HEK293T (cell line): ENCODE results near the gene STK25.

Experiments used
- BHLHE40 ChIP-seq: fragments of 450-650 bp; IDR thresholded peaks from 2 replicates; pipeline ENCODE4 v1.6.1; 2016; ENCODE audit warnings: mild to moderate bottlenecking, moderate library complexity, borderline replicate concordance
- CTBP1 ChIP-seq: fragments of 450-650 bp; IDR thresholded peaks from 2 replicates; pipeline ENCODE4 v1.6.1; 2016; ENCODE audit warnings: borderline replicate concordance
- ELF4 ChIP-seq: fragments of 450-650 bp; IDR thresholded peaks from 2 replicates; pipeline ENCODE4 v1.6.1; 2017; ENCODE audit warnings: antibody characterized with exemption
- FOXK2 ChIP-seq: fragments of 450-650 bp; IDR thresholded peaks from 2 replicates; pipeline ENCODE4 v1.6.1; 2016; ENCODE audit warnings: mild to moderate bottlenecking
- FOXM1 ChIP-seq: fragments of 450-650 bp; IDR thresholded peaks from 2 replicates; pipeline ENCODE4 v1.6.1; 2017; ENCODE audit warnings: mild to moderate bottlenecking, borderline replicate concordance
- L3MBTL2 ChIP-seq: fragments of 450-650 bp; conservative IDR thresholded peaks from 2 replicates; pipeline ENCODE4 v1.6.1; 2016; ENCODE audit warnings: mild to moderate bottlenecking
- LEF1 ChIP-seq: fragments of 450-650 bp; IDR thresholded peaks from 2 replicates; pipeline ENCODE4 v1.6.1; 2017; ENCODE audit warnings: mild to moderate bottlenecking, borderline replicate concordance
- PKNOX1 ChIP-seq: fragments of 450-650 bp; IDR thresholded peaks from 2 replicates; pipeline ENCODE4 v1.6.1; 2016
- SP1 ChIP-seq: fragments of 450-650 bp; IDR thresholded peaks from 2 replicates; pipeline ENCODE4 v1.6.1; 2017
- SUZ12 ChIP-seq: fragments of 450-650 bp; IDR thresholded peaks from 2 replicates; pipeline ENCODE4 v1.6.1; 2016; ENCODE audit warnings: mild to moderate bottlenecking

GRCh38 chr2:241507430-241508239 is 749 bp downstream of the STK25 start:
- TF ChIP-seq BHLHE40 (no peak), FOXM1 (peak; percentile 76; the same call in 1 of the 2 replicates), SP1 (no peak), L3MBTL2 (peak; percentile 85), ELF4 (no peak), LEF1 (no peak), FOXK2 (no peak), SUZ12 (no peak), PKNOX1 (no peak), CTBP1 (no peak)
